Peyer's patch (tissue), 4 donors: ENCODE data around the gene PRKCA. TPM values are rescaled to one million over a fixed set of nuclear protein-coding genes. Genes with fewer than 3 reads are reported as not detected.
A peak's percentile ranks its signal among the peaks of the same experiment; 100 is the strongest.

Experiments
- DNase-seq, 3 donors: peaks; one replicate each; pipeline ENCODE4 v3.0.0-alpha.2; 2017 to 2019
- H3K27ac ChIP-seq, 4 donors: fragments of 200-600 bp; sonication (generic); one replicate each; pipeline ENCODE4 v1.5.1; 2016 to 2019
- H3K27me3 ChIP-seq, 2 donors: fragments of 200-600 bp; sonication (generic); one replicate each; pipeline ENCODE4 v1.5.1; 2019
- H3K36me3 ChIP-seq, 3 donors: fragments of 200-600 bp; sonication (generic); one replicate each; pipeline ENCODE4 v1.5.1; 2016 to 2019
- H3K4me1 ChIP-seq, 4 donors: fragments of 200-600 bp; sonication (generic); one replicate each; pipeline ENCODE4 v1.5.1; 2016 to 2019
- H3K4me3 ChIP-seq, 4 donors: fragments of 200-600 bp; sonication (generic); 1 replicate in 3 of 4; 2 replicates in 1 of 4; pipeline ENCODE4 v1.5.1; 2016 to 2019; ENCODE audit warnings: mild to moderate bottlenecking in 1 of 4
- H3K9me3 ChIP-seq, 4 donors: fragments of 200-600 bp; sonication (generic); one replicate each; pipeline ENCODE4 v1.5.1; 2016 to 2019; ENCODE audit warnings: mild to moderate bottlenecking in 1 of 4
- POLR2A ChIP-seq, 2 donors: fragments of 450-650 bp; IDR thresholded peaks; one replicate each; pipeline ENCODE4 v1.5.1; 2017; ENCODE audit warnings: antibody characterized with exemption in 2 of 2, mild to moderate bottlenecking in 2 of 2, moderate library complexity in 2 of 2
- total RNA-seq, 4 donors: library from RNA; depleted of rRNA; stranded (reverse); fragments of >200 nt; gene quantifications; one replicate each; pipeline ENCODE4 v1.1.0, GENCODE V29; 2016
- TF ChIP-seq, protein P1 (sequence below), 6 experiments: fragments of 450-650 bp in 4 of 6; fragments of 200-600 bp in 2 of 6; sonication (generic) in 1 of 6; IDR thresholded peaks; one replicate each; pipeline ENCODE4 v1.5.1; 2017 to 2019; ENCODE audit warnings: antibody characterized with exemption in 6 of 6, mild to moderate bottlenecking in 3 of 6, moderate library complexity in 1 of 6

PRKCA gene
- total RNA-seq, 4 donors from 2014 or later = 32.2 to 47.0 (median 43.5) TPM

DNA sequence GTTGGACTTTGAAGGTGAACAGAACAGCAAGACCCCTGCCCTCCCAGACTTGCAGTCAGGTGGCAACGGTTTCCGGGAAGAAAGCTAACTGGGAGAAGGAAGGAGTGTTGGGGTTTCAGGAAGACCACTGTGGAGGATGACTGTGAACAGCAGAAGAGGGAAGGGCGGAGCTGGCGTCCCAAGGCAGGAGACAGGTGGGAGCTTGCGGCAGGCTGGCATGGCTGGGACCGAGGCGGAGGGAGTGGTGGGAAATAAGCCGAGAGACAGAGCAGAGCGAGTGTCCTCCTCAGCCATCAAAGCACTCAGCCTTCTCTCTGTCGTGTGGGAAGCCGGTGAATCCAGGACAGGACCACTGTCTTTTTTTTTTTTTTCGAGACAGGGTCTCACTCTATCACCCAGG is 424.0 kb downstream of the PRKCA start:
- DNase-seq = peak in 1 of 3 donors; percentile 14
- no peak for TF ChIP-seq POLR2A (IDR thresholded peaks at IDR 0.05)
- TF ChIP-seq, protein P1, sequence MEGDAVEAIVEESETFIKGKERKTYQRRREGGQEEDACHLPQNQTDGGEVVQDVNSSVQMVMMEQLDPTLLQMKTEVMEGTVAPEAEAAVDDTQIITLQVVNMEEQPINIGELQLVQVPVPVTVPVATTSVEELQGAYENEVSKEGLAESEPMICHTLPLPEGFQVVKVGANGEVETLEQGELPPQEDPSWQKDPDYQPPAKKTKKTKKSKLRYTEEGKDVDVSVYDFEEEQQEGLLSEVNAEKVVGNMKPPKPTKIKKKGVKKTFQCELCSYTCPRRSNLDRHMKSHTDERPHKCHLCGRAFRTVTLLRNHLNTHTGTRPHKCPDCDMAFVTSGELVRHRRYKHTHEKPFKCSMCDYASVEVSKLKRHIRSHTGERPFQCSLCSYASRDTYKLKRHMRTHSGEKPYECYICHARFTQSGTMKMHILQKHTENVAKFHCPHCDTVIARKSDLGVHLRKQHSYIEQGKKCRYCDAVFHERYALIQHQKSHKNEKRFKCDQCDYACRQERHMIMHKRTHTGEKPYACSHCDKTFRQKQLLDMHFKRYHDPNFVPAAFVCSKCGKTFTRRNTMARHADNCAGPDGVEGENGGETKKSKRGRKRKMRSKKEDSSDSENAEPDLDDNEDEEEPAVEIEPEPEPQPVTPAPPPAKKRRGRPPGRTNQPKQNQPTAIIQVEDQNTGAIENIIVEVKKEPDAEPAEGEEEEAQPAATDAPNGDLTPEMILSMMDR (IDR thresholded peaks at IDR 0.05) = no peak

DNA sequence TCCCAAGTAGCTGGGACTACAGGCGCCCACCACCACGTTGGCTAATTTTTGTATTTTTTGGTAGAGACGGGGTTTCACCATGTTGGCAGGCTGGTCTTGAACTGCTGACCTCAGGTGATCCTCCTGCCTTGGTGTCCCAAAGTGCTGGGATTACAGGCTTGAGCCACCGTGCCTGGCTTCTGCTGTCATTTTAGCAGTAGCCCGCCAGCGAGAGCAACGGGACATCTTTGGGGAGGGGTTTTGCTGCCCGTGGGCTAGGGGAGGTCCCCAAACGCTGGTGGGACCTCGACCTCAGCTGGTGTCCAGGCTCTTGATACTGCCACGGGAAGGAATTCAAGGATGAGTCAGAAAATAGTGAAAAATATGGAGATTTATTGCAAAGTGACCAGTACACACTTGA is 424.4 kb downstream of the PRKCA start:
- TF ChIP-seq, protein P1 (IDR thresholded peaks at IDR 0.05) = no peak
- no peak for TF ChIP-seq POLR2A (IDR thresholded peaks at IDR 0.05)
- no peaks in the 10 kb centered on the region for H3K9me3 ChIP-seq
- DNase-seq = no peak

More for the DNA sequence above, 424.0 kb downstream of the PRKCA start:
- no peak overlapping the region for H3K4me3 ChIP-seq
- peaks cover 0 to 14% (median 0%) of the 10 kb centered on the region in 4 donors for H3K4me1 ChIP-seq
- H3K27ac ChIP-seq = no peak overlapping the region
- H3K36me3 ChIP-seq = no peaks in the 10 kb centered on the region
- H3K9me3 ChIP-seq = no peaks in the 10 kb centered on the region
- H3K27me3 ChIP-seq = no peaks in the 10 kb centered on the region

DNA sequence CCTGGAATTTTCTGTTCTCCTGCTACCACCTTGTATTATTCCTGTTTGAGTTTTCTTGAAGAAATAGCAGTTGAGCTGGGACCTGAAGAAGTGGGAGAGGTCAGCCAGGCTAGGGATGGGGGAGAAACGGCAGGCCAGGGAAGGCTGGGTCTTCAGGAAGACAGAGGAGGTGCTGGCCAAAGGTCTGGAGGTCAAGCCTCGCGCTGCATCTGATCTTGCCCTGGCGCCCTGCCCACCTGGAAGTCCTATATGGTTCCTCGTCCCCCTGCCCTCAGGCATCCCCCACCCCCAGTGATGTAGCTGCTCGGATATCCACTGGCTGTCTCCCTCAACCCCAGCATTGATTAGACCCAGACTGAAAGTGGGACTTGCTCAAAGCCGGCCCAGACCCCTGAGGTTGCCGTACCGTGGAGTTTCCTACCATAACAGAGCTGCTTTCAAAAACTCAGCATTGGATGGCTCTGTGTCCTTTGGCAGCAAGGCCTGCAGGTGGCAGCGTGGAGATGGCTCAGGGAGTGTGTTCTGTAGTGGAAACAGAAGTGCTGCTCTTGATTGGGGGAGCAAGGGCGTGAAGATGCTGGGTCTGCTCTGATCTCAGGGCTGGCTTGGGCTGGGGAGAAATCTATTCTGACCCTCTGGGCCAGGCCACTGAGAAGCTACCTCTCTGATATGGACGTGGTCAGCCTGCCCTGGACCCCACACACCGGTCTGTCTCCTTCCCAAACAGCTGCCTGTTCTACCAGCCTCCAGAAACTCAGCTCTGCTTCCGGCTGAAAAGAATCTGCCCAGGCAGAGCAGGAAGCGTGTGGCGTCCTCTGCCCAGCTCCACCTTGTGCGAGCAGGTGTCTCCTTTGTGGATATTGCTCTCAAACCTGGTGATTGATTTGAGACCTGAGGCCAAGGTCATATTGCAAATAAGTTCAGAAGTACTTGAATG is 425.5 kb downstream of the PRKCA start:
- Histone ChIP-seq H3K4me3 (no peak overlapping the region), H3K27ac (no peak overlapping the region)
- peak in 2 of 3 donors; percentile 57 to 58 for DNase-seq

More for the DNA sequence above, 424.4 kb downstream of the PRKCA start:
- Histone ChIP-seq H3K4me3 (no peak overlapping the region), H3K4me1 (peaks cover 0 to 14% (median 0%) of the 10 kb centered on the region in 4 donors), H3K27me3 (no peaks in the 10 kb centered on the region), H3K36me3 (no peaks in the 10 kb centered on the region), H3K27ac (no peak overlapping the region)

DNA sequence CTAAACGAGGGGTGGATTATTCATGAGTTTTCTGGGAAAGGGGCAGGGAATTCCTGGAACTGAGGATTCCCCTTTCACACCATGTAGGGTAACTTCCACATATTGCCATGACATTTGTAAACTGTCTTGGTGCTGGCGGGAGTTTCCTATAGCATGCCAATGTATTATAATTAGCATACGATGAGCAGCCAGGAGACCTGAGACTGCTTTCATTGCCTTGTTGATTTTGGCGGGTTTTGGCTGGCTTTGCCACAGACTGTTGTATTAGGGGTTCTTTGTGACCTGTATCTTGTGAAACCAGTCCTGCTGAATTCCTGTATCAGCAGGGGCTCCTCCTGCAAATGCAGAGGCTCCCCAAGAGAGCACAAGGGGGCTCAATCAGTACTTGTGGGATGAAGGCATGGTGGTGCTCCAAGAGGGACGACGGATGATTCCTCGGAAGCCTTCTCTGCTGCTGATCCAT is 428.1 kb downstream of the PRKCA start:
- Histone ChIP-seq H3K27ac (no peak overlapping the region), H3K27me3 (no peaks in the 10 kb centered on the region), H3K36me3 (peaks cover 0 to 17% (median 0%) of the 10 kb centered on the region in 3 donors), H3K4me1 (no peaks in the 10 kb centered on the region), H3K4me3 (no peak overlapping the region), H3K9me3 (no peaks in the 10 kb centered on the region)
- no peak for DNase-seq
- TF ChIP-seq POLR2A (IDR thresholded peaks at IDR 0.05) = no peak
- TF ChIP-seq, protein P1 (IDR thresholded peaks at IDR 0.05) = no peak

More for the DNA sequence above, 425.5 kb downstream of the PRKCA start:
- no peaks in the 10 kb centered on the region for H3K9me3 ChIP-seq
- no peak for TF ChIP-seq POLR2A (IDR thresholded peaks at IDR 0.05)
- TF ChIP-seq, protein P1 (IDR thresholded peaks at IDR 0.05) = peak in 4 of 6 experiments; percentile 38 to 63 (median 43)
- H3K36me3 ChIP-seq = peaks cover 0 to 6% (median 0%) of the 10 kb centered on the region in 3 donors
- H3K4me1 ChIP-seq = peaks cover 0 to 14% (median 0%) of the 10 kb centered on the region in 4 donors
- H3K27me3 ChIP-seq = no peaks in the 10 kb centered on the region

DNA sequence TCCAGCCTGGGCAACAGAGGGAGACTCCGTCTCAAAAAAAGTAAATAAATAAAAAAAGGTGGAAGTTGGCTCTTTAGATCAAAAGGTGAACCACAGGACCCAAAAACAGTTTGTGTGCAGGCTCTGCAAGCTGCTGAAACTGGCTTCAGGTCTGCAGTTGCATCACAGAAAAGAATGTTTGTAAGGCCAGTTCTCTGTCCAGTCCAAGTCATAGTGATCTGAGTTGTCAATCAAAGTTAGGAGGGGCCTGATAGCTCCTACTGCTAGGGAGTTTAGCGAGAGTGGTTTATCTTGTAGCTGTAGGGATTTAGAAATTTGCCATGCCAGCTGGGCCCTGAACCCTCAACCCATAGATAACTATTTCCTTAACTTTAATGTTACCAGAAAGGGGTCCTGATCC is 431.3 kb downstream of the PRKCA start:
- Histone ChIP-seq H3K4me1 (no peaks in the 10 kb centered on the region), H3K9me3 (no peaks in the 10 kb centered on the region), H3K27me3 (no peaks in the 10 kb centered on the region), H3K36me3 (peaks cover 0 to 38% (median 0%) of the 10 kb centered on the region in 3 donors), H3K4me3 (no peak overlapping the region), H3K27ac (no peak overlapping the region)
- TF ChIP-seq, protein P1 (IDR thresholded peaks at IDR 0.05) = no peak
- TF ChIP-seq POLR2A (IDR thresholded peaks at IDR 0.05) = no peak
- DNase-seq = no peak
